AG20443 (cell line): ENCODE results near the gene PSAP.
"Not testable (repeated sequence)": the region's sequence is repeated elsewhere in the genome, so short reads cannot be mapped to it uniquely, and the experiment has no call there.

Experiments
- DNase-seq: peaks from one replicate; pipeline ENCODE4 v3.0.0; 2012; ENCODE audit warnings: low spot score, mixed read lengths

The PSAP gene

DNA sequence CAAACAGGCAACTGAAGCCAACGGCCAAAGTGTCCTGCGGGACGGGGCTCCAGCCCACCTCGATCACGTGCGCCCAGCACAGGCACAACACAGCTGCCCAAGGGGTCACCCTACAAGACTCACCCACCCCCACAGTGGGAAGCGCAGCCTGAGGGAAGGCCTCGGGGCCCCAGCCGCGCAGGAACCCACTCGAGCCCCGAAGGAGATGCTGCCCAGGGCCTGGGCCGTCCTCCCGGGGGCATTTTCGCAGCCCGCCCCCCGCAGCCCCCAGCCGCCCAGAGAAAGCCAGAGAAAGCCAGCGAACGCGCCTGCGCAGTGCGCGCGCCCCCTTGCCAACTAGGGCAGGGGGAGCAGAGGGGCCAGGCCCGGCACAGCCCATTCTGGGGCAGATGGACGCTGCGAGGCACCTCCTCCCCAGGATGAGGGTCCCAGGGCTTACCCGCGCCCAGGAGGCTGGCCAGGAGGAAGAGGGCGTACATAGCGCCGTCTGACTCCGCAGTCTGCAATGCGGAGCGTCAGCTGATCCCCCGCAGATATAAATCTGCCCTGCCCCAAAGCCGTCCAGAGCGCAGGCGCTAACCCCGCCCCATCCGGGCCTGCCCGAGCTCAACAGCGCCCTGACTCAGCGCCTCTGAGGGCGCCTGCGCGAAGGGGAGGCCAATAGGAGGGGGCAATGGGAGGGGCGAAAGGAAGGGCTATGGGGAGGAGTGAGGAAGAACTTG lies at the start of gene PSAP:
Gene PSAP, minus strand, starts transcription at position 509 of the 722 bp plus-strand sequence. Its CDS starts 30 bp downstream, at position 479.
- peak; percentile 100 for DNase-seq

GRCh38 chr10:71900441-71901180 lies 49.6 kb upstream of the PSAP start:
- no peak for DNase-seq

- no peak for DNase-seq
These were observed 48.8 kb upstream of the PSAP start for GRCh38 chr10:71899665-71900412.

DNA sequence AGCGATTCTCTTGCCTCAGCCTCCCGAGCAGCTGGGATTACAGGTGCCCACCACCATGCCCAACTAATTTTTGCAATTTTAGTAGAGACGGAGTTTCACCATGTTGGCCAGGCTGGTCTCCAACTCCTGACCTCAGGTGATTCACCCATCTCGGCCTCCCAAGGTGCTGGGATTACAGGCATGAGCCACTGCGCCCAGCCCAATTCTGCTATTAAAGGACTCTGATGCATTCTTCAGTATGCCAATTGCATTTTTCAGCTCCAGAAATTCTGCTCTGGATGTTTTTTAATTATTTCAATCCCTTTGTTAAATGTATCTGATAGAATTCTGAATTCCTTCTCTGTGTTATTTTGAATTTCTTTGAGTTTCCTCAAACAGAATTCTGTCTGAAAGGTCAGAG lies 47.3 kb upstream of the PSAP start:
- not testable (repeated sequence) for DNase-seq

DNA sequence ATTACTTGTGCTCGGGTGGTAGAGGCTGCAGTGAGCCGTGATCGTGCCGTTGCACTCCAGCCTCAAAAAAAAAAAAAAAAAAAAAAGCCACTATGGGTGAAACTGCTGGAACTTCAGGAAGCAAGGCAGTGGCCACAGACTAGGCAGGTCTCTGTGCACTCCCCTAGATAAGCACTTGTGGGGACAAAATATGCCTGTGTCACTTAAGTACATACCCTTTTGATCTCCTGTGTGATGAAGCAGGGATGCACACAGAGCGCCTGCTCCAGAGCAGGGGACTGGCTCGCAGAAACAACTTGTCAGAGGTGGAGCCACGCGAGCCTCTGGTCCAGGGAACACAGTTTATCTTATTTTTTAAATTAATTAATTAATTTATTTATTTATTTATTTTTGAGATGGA lies 42.9 kb upstream of the PSAP start:
- no peak for DNase-seq

GRCh38 chr10:71893258-71893815 lies 42.3 kb upstream of the PSAP start:
- no peak for DNase-seq

- no peak for DNase-seq
These were observed 40.4 kb upstream of the PSAP start for GRCh38 chr10:71891437-71891836.

DNA sequence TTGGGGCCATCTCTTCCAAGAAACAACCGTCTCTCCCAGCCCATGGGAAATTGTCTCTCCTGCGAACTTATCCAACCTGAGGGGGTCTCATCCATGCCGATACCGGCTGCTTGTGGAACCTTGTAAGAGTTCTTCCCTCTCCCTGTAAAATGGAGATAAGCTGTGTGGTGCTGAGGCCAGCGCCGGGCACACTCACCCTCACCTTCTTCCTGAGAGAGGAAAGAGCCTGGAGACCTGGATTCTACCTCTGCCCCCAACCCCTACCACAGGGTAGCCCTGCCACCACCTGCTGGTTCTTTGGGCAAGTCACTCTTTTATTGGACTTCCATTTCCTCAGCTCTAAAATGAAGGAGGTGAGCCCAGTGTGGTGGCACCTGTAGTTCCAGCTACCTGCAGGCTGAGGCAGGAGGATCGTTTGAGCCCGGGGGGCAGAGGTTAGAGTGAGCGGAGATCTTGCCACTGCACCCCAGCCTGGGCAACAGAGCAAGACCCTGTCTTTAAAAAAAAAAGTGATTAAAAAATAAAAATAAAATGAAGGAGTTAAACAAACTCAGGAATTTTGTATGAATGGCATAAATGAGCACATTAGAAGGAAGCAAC lies 38.4 kb upstream of the PSAP start:
- DNase-seq = no peak

- DNase-seq = peak; percentile 93
These were observed 37.8 kb upstream of the PSAP start for GRCh38 chr10:71888623-71889387.

DNA sequence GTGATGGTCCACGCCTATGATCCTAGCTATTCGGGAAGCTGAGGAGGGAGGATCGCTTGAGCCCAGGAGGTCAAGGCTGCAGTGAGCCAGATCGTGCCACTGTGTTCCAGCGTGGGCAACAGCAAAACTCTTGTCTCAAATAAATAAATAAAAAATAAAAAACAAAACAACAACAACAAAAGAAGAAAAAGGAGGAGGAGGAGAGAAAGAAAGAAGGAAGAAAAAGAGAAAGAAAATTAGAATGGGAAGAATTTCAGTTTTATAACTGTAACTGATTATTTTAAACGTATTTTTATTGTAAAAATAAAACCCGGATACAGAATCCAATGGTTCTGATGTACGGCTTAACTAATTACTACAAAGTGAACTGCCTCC lies 37.2 kb upstream of the PSAP start:
- no peak for DNase-seq

GRCh38 chr10:71887743-71888142 lies 36.7 kb upstream of the PSAP start:
- no peak for DNase-seq

DNA sequence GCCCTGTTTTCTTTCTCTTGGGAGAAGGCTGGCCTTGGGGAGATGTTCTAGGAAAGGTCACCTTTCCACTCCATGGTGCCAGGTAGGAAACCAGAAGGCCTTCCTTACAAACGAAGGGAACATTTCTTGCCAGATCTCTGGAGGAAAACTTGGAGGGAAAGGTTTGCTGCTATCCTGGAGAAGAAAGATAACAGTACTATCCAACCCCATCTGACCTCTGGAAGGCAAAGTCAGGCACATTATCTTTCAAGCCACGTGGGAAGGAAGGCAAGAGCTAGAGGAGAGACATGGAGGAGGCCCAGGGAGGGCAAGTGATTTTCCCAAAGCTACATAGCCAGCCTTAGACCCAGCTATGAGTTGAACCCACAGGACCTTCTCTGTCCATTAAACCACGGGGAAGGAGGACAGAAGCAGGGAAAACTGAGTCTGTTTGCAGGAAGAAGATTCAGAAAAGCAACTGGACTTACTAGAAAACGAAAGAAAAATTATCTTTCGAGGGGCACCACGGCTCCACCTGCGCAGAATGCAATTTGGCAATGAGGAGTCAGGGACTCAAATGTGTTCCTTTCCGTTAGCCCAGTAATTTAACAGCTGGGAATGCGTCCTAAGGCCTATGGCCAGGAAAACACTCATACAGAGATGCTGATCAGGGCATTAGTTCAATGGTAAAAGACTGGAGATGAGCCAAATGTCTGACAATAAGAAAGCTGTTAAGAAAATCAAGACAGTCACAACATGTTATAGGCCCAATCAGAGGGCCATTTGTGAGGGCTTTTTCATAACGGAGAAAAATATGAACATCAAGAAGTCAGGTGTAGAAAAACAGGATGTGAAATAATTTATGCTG lies 32.0 kb upstream of the PSAP start:
- no peak for DNase-seq

DNA sequence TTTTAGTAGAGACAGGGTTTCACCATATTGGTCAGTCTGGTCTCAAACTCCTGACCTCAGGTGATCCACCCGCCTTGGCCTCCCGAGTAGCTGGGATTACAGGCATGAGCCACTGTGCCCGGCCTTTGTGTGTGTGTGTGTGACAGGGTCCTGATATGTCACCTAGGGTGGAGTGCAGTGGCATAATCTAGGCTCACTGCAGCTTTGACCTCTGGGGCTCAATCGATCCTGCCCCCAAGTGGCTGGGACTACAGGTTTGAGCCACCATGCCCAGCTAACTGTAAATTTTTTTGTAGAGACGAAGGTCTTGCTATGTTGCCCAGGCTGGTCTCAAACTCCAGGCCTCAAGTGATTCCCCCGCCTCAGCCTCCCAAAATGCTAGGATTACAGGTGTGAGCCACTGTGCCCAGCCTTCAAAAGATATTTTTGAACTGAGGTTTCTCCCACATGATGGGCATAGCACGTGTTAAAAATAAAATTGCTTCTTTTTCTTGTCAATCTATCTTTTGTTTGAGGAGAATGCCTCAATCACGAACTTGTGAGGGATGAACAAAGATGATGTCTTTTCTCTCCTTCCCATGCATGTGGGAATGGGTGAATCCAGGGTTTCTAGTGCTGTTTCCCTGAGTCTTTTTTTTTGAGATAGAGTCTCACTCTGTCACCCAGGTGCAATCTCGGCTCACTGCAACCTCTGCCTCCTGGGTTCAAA lies 30.8 kb upstream of the PSAP start:
- DNase-seq = no peak

GRCh38 chr10:71881307-71881624 lies 30.2 kb upstream of the PSAP start:
- not testable (repeated sequence) for DNase-seq

- DNase-seq = no peak
These were observed 29.6 kb upstream of the PSAP start for GRCh38 chr10:71880425-71881306.

GRCh38 chr10:71878327-71879034 lies 27.4 kb upstream of the PSAP start:
- no peak for DNase-seq

DNA sequence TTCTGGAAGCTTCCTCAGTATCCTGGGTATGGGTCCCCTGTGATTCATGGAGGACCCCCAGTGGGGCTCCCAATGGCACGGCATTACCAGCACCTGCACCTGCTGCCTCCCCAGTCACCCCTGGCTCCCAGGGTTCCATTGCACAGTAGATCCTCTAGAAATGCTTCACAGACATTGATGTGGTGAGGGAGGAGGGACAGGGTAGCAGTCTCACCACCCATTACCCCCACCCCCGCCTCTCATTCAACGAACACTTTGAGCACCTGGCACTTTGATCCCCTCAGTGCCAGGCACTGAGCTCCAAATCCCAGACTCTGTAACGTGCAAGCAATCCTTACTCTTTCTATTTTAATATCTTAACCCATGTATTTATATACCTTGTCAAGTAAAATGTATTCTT lies 26.8 kb upstream of the PSAP start:
- no peak for DNase-seq

- not testable (repeated sequence) for DNase-seq
These were observed 23.8 kb upstream of the PSAP start for GRCh38 chr10:71874680-71875354.
